ENCODE data around the gene B4GALT3.

DNA sequence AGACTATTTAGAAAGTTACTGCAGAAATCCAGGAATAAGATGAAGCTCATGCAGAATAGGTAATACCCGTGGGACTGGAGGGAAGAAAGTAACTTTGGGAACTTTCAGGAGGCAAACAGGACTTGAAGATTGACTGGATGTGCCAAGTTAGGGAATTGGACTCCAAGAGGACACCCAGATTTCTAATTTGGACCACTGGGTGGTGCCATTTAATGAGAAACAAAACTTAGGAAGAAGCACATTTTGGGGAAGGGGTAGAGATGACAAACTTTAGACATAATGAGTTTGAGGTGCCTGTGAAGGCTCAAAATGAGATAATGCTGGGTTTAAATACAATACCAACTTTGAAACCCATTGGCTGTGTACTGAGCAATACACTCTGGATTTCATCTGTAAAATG is 3.3 kb upstream of the B4GALT3 start:
- TF ChIP-seq, protein P1, sequence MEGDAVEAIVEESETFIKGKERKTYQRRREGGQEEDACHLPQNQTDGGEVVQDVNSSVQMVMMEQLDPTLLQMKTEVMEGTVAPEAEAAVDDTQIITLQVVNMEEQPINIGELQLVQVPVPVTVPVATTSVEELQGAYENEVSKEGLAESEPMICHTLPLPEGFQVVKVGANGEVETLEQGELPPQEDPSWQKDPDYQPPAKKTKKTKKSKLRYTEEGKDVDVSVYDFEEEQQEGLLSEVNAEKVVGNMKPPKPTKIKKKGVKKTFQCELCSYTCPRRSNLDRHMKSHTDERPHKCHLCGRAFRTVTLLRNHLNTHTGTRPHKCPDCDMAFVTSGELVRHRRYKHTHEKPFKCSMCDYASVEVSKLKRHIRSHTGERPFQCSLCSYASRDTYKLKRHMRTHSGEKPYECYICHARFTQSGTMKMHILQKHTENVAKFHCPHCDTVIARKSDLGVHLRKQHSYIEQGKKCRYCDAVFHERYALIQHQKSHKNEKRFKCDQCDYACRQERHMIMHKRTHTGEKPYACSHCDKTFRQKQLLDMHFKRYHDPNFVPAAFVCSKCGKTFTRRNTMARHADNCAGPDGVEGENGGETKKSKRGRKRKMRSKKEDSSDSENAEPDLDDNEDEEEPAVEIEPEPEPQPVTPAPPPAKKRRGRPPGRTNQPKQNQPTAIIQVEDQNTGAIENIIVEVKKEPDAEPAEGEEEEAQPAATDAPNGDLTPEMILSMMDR (IDR thresholded peaks at IDR 0.05) = peak in 1 of 6 experiments; percentile 22
- TF ChIP-seq POLR2A (IDR thresholded peaks at IDR 0.05) (no peak), POLR2AphosphoS5 (IDR thresholded peaks at IDR 0.05) (no peak)

Measured in upper lobe of left lung (tissue), 4 donors.